Lung (tissue), 12 donors: ENCODE data around the gene NEURL1B. TPM values are rescaled to one million over a fixed set of nuclear protein-coding genes. Genes with fewer than 3 reads are reported as not detected.

ENCODE experiments used
- ATAC-seq: fragments of 200-7000 bp; cut with Tn5 transposase; one replicate; pipeline ENCODE4 v1.9.1; 2020; ENCODE audit warnings: moderate number of reproducible peaks; ENCODE audit not compliant: insufficient read depth, low FRiP score
- DNase-seq, 3 donors: peaks; one replicate each; pipeline ENCODE4 v3.0.0-alpha.2; 2013 to 2017
- H3K27ac ChIP-seq, 2 donors: one replicate each; pipeline ENCODE4 v1.5.1; 2013; ENCODE audit warnings: mild to moderate bottlenecking in 2 of 2, moderate library complexity in 2 of 2, control low read depth in 1 of 2, inconsistent platforms in 1 of 2, low read depth in 1 of 2, low read length in 1 of 2
- H3K27me3 ChIP-seq, 3 donors: one replicate each; pipeline ENCODE4 v1.5.1; 2013; ENCODE audit warnings: low read length in 2 of 3; ENCODE audit not compliant: control insufficient read depth in 3 of 3, insufficient read depth in 3 of 3
- H3K36me3 ChIP-seq, 4 donors: one replicate each; pipeline ENCODE4 v1.5.1; 2013; ENCODE audit warnings: low read length in 4 of 4, mild to moderate bottlenecking in 1 of 4, moderate library complexity in 1 of 4; ENCODE audit not compliant: control insufficient read depth in 4 of 4, insufficient read depth in 4 of 4
- H3K4me1 ChIP-seq, 5 donors: one replicate each; pipeline ENCODE4 v1.5.1; 2013; ENCODE audit warnings: low read length in 5 of 5, mild to moderate bottlenecking in 2 of 5, moderate library complexity in 1 of 5; ENCODE audit not compliant: control insufficient read depth in 5 of 5, insufficient read depth in 5 of 5
- H3K4me3 ChIP-seq: one replicate; pipeline ENCODE4 v1.5.1; 2013; ENCODE audit warnings: mild to moderate bottlenecking, control low read depth, moderate library complexity
- H3K9ac ChIP-seq, 2 donors: one replicate each; pipeline ENCODE4 v1.5.1; 2013; ENCODE audit warnings: low read length in 2 of 2, control low read depth in 1 of 2; ENCODE audit not compliant: insufficient read depth in 1 of 2
- H3K9me3 ChIP-seq, 4 donors: one replicate each; pipeline ENCODE4 v1.5.1; 2013; ENCODE audit warnings: low read length in 3 of 4, mild to moderate bottlenecking in 1 of 4, moderate library complexity in 1 of 4; ENCODE audit not compliant: control insufficient read depth in 4 of 4, insufficient read depth in 3 of 4
- CTCF ChIP-seq: IDR thresholded peaks from 2 replicates; pipeline ENCODE4 v1.5.1; 2012; ENCODE audit warnings: mild to moderate bottlenecking; ENCODE audit errors: control extremely low read depth, extremely low read depth
- WGBS, 2 donors: extraction: QIAGEN DNeasy Blood & Tissue Kit; methylation state at CpG; one replicate each; pipeline ENCODE4 v1.1.7; 2013; 5-methylcytosine and 5-hydroxymethylcytosine counted together
- polyA plus RNA-seq, 2 donors: library from polyadenylated mRNA; stranded (reverse); fragments of 200-250 nt; gene quantifications; one replicate each; pipeline ENCODE4 v1.2.1, GENCODE V29; 2013
- total RNA-seq, 2 donors: library from RNA; depleted of rRNA in 1 of 2; stranded (reverse); fragments of >200 nt in 1 of 2; gene quantifications; one replicate each; pipeline ENCODE4 v1.2.1, GENCODE V29; 2014 to 2021
- donor health status: control.
- donor health status: control.
- donor health status: Bipolar disorder and iron deficiency.
- donor health status: healthy.
- donor health status: DM: yes; HTN: yes; CAD: no.

NEURL1B gene
- total and polyA plus RNA-seq, 4 donors: 5.1 to 26.4 (median 11.8) TPM

GRCh38 chr5:172616136-172616535 is 24.9 kb upstream of the NEURL1B start:
- no peak overlapping the region for H3K4me3 ChIP-seq
- no peaks in the 10 kb centered on the region for H3K27me3 ChIP-seq
- ATAC-seq (no peak), DNase-seq (no peak)
- H3K4me1 ChIP-seq: peaks cover 0 to 10% (median 0%) of the 10 kb centered on the region in 5 donors
- H3K27ac ChIP-seq: peak overlapping the region in 1 of 2 donors; percentile 49
- no peaks in the 10 kb centered on the region for H3K36me3 ChIP-seq
- H3K9ac ChIP-seq: no peak overlapping the region
- peaks cover 0 to 2% (median 0%) of the 10 kb centered on the region in 4 donors for H3K9me3 ChIP-seq
- no peak for TF ChIP-seq CTCF
- WGBS, 2 donors: 76% methylated on average over 5 of the region's 5 CpGs

GRCh38 chr5:172616730-172617129 is 24.3 kb upstream of the NEURL1B start:
- WGBS, 2 donors: 79 to 90% methylated on average over 16 of the region's 16 CpGs
- Histone ChIP-seq H3K4me3 (no peak overlapping the region), H3K27ac (peak overlapping the region in 1 of 2 donors; percentile 49), H3K9me3 (peaks cover 0 to 2% (median 0%) of the 10 kb centered on the region in 4 donors), H3K9ac (peak overlapping the region in 1 of 2 donors; percentile 40), H3K27me3 (no peaks in the 10 kb centered on the region), H3K4me1 (peaks cover 0 to 10% (median 0%) of the 10 kb centered on the region in 5 donors), H3K36me3 (no peaks in the 10 kb centered on the region)
- DNase-seq (peak; percentile 45 to 86 (median 63)), ATAC-seq (no peak)
- no peak for TF ChIP-seq CTCF

- WGBS, 2 donors: 89 to 92% methylated on average over 26 of the region's 26 CpGs
- Histone ChIP-seq H3K36me3 (no peaks in the 10 kb centered on the region), H3K9ac (no peak overlapping the region), H3K27me3 (no peaks in the 10 kb centered on the region), H3K4me3 (no peak overlapping the region), H3K4me1 (peaks cover 0 to 10% (median 0%) of the 10 kb centered on the region in 5 donors), H3K9me3 (no peaks in the 10 kb centered on the region), H3K27ac (no peak overlapping the region)
- TF ChIP-seq CTCF: no peak
- DNase-seq (no peak), ATAC-seq (no peak)
Observed at GRCh38 chr5:172617817-172618216, 23.2 kb upstream of the NEURL1B start.
